GM19025 (cell line): ENCODE results near the gene GID8.
"Not testable (repeated sequence)": the region's sequence is repeated elsewhere in the genome, so short reads cannot be mapped to it uniquely, and the experiment has no call there.

ENCODE experiments used
- ATAC-seq: cut with Tn5 transposase; IDR thresholded peaks from one replicate; pipeline ENCODE4 v1.9.1; 2021; ENCODE audit warnings: mild to moderate bottlenecking, low read depth, moderate library complexity; ENCODE audit not compliant: unreplicated experiment

The GID8 gene

GRCh38 chr20:62956387-62957135 is 18.6 kb downstream of the GID8 start:
- ATAC-seq = no peak

- no peak for ATAC-seq
Observed at GRCh38 chr20:62957136-62958117, 19.5 kb downstream of the GID8 start.

GRCh38 chr20:62958388-62959100 is 20.6 kb downstream of the GID8 start:
- ATAC-seq = no peak

- no peak for ATAC-seq
Observed at GRCh38 chr20:62959101-62959971, 21.4 kb downstream of the GID8 start.

GRCh38 chr20:62959998-62960436 is 22.1 kb downstream of the GID8 start:
- ATAC-seq = no peak

- not testable (repeated sequence) for ATAC-seq
Observed at GRCh38 chr20:62960446-62961309, 22.7 kb downstream of the GID8 start.

- no peak for ATAC-seq
Observed at GRCh38 chr20:62961310-62961783, 23.4 kb downstream of the GID8 start.

GRCh38 chr20:62961799-62962198 is 23.9 kb downstream of the GID8 start:
- ATAC-seq = no peak

- no peak for ATAC-seq
Observed at GRCh38 chr20:62962221-62962879, 24.4 kb downstream of the GID8 start.

- no peak for ATAC-seq
Observed at GRCh38 chr20:62962891-62963613, 25.1 kb downstream of the GID8 start.

- no peak for ATAC-seq
Observed at GRCh38 chr20:62963614-62964397, 25.9 kb downstream of the GID8 start.

- ATAC-seq = no peak
Observed at GRCh38 chr20:62964700-62965099, 26.8 kb downstream of the GID8 start.

- ATAC-seq = no peak
Observed at GRCh38 chr20:62965363-62965771, 27.4 kb downstream of the GID8 start.

- no peak for ATAC-seq
Observed at GRCh38 chr20:62966212-62967148, 28.5 kb downstream of the GID8 start.

- no peak for ATAC-seq
Observed at GRCh38 chr20:62967149-62967501, 29.2 kb downstream of the GID8 start.
